BJ (cell line): ENCODE data around the gene LY6G6F. TPM values are rescaled to one million over a fixed set of nuclear protein-coding genes. Genes with fewer than 3 reads are reported as not detected.

Experiments
- CTCF ChIA-PET: fragments of 350-600 bp; formaldehyde crosslinking; extraction: SDS; loops from one replicate; lab custom pipeline; 2021; ENCODE audit warnings: antibody characterized with exemption, inconsistent platforms; lab: Yijun Ruan, JAX
- POLR2A ChIA-PET: fragments of 300-600 bp; sonication (Branson Sonifier 250); formaldehyde crosslinking; extraction: SDS; loops from one replicate; lab custom pipeline; 2021; ENCODE audit warnings: antibody characterized with exemption; lab: Charles Lee
- DNase-seq: peaks from one replicate; pipeline ENCODE4 v3.0.0-alpha.2; 2011; ENCODE audit warnings: low read depth
- H3K27me3 ChIP-seq: 2 replicates; pipeline ENCODE4 v1.6.0; 2011; ENCODE audit warnings: low read length; ENCODE audit not compliant: control insufficient read depth, insufficient read depth
- H3K36me3 ChIP-seq: 2 replicates; pipeline ENCODE4 v1.5.1; 2011; ENCODE audit warnings: low read length; ENCODE audit not compliant: control insufficient read depth, insufficient read depth
- H3K4me3 ChIP-seq: 2 replicates; pipeline ENCODE4 v1.5.1; 2011; ENCODE audit warnings: low read depth, mild to moderate bottlenecking, control low read depth, low read length
- CTCF ChIP-seq: IDR thresholded peaks from 2 replicates; pipeline ENCODE4 v1.5.1; 2011; ENCODE audit warnings: low read depth, mild to moderate bottlenecking, control low read depth, inconsistent platforms, low read length, moderate library complexity; ENCODE audit not compliant: insufficient read depth
- polyA plus RNA-seq: library from polyadenylated mRNA; depleted of rRNA; stranded (reverse); fragments of >200 nt; gene quantifications from 2 replicates; pipeline ENCODE4 v1.2.3, GENCODE V29; 2011

The LY6G6F gene
- polyA plus RNA-seq, 1 experiment, result not detected

DNA sequence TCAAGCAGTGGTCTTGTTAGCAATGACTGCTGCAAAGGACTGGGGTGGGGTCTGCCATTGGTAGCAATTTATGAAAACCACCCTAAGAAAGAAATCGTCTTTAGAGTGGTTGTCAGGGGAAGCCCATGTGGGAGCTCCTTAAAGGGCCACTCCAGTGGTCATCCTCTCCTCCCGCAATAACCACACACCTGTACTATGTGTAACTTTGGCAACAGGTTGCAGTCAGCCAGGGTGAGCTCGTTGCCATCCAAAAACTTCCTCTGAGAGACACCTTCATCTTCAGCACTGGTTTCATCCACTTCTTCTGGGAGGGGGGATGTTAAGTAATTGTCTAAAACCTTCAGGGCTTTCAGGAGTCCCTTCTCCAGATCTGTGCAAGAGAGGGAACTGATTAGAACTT lies 25.4 kb downstream of the LY6G6F start:
- ChIA-PET CTCF (interaction anchor here (2.2 kb wide), 1 partner anchor 38 kb away, joined by 10 read pairs; no protein-coding TSS in a partner anchor), POLR2A (no interaction called here)
- Histone ChIP-seq H3K4me3 (no peak overlapping the region), H3K27me3 (no peaks in the 10 kb centered on the region), H3K36me3 (peaks cover 20% of the 10 kb centered on the region)
- TF ChIP-seq CTCF, result no peak
- no peak for DNase-seq

GRCh38 chr6:31733734-31734133 lies 27.1 kb downstream of the LY6G6F start:
- CTCF ChIA-PET, result interaction anchor here (2.2 kb wide), 1 partner anchor 36 kb away, joined by 10 read pairs; no protein-coding TSS in a partner anchor
- POLR2A ChIA-PET, result interaction anchor here (0.6 kb wide), 1 partner anchor 174 kb away, joined by 5 read pairs; no protein-coding TSS in a partner anchor

DNA sequence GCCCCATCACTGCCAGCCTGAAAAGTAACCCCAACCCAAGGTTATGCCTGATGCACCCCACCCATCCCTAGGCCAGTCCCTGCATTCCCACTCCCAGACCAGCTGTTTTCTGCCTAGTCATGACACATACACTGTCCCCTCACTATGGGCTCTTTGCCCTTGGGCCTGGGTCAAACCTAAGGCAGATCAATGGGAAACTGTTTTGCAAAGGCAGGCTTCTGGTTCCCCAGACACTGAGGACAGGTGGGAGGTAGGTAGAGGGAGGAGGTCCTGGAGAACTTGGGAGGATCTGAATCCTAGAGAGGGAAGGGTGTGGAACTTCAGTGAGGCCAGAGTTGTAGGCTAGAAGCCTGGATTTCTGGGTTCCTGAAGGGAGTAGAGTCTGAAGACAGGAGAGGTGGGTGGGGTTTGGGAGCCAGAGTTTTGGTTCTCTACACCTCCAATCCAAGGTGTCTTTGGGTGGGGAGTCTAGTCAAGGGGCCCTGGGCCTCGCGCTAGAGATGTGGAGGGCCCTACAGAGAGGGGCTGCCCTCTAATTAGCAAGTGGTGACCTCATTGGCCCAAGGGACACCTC lies 27.7 kb downstream of the LY6G6F start:
- ChIA-PET POLR2A (no interaction called here), CTCF (interaction anchor here (1.1 to 6.5 kb wide), 2 partner anchors 36 to 73 kb away, joined by 4 to 35 read pairs; no protein-coding TSS in a partner anchor)
- no peak for TF ChIP-seq CTCF
- Histone ChIP-seq H3K27me3 (no peaks in the 10 kb centered on the region), H3K36me3 (peaks cover 20% of the 10 kb centered on the region), H3K4me3 (peak overlapping the region; percentile 90)
- DNase-seq, result no peak

More at GRCh38 chr6:31733734-31734133, 27.1 kb downstream of the LY6G6F start:
- peaks cover 20% of the 10 kb centered on the region for H3K36me3 ChIP-seq
- no peak for DNase-seq
- no peaks in the 10 kb centered on the region for H3K27me3 ChIP-seq
- no peak overlapping the region; the same call in 1 of the 2 replicates for H3K4me3 ChIP-seq
- TF ChIP-seq CTCF, result no peak

DNA sequence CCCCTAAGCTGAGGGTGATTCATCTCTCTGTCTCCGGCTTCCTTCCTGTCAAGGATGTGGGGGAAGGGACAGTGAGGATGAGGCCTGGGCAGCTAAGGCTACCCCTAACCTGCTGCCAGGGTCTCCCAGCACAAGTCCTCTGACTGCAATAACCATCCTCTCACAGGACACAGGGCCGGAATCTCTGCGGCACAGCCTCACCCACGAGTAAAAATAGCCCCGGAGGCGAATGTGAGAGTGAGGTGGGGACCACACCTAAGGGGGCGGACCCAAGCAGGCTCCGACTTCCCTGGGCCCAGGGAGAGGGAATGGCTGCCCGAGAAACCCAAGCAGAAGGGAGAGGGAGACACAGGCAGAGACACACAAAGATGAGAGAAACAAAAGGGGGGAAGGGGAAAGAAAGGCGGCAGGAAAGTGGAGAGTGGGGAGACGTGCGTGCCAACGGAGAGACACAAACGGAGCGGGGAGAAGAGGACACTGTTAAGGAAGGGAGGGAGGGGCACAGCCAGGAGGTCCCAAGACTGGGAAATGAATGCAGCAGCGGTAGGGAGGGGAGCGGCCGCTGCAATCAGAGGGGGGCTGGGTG lies 28.2 kb downstream of the LY6G6F start:
- Histone ChIP-seq H3K36me3 (peaks cover 20% of the 10 kb centered on the region), H3K4me3 (peak overlapping the region; percentile 90), H3K27me3 (no peaks in the 10 kb centered on the region)
- no peak for TF ChIP-seq CTCF
- ChIA-PET CTCF (interaction anchor here (0.6 to 6.5 kb wide), 3 partner anchors 35 to 73 kb away, joined by 3 to 35 read pairs (median 4); no protein-coding TSS in a partner anchor), POLR2A (no interaction called here)
- DNase-seq, result no peak
